ENCODE results near the gene POLE2.
"Not testable (repeated sequence)": the region's sequence is repeated elsewhere in the genome, so short reads cannot be mapped to it uniquely, and the experiment has no call there.

Gene POLE2

GRCh38 chr14:49703965-49704364 is 16.0 kb upstream of the POLE2 start:
- DNase-seq (ENCODE audit: low spot score), result no peak
- TF ChIP-seq, protein P1, sequence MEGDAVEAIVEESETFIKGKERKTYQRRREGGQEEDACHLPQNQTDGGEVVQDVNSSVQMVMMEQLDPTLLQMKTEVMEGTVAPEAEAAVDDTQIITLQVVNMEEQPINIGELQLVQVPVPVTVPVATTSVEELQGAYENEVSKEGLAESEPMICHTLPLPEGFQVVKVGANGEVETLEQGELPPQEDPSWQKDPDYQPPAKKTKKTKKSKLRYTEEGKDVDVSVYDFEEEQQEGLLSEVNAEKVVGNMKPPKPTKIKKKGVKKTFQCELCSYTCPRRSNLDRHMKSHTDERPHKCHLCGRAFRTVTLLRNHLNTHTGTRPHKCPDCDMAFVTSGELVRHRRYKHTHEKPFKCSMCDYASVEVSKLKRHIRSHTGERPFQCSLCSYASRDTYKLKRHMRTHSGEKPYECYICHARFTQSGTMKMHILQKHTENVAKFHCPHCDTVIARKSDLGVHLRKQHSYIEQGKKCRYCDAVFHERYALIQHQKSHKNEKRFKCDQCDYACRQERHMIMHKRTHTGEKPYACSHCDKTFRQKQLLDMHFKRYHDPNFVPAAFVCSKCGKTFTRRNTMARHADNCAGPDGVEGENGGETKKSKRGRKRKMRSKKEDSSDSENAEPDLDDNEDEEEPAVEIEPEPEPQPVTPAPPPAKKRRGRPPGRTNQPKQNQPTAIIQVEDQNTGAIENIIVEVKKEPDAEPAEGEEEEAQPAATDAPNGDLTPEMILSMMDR (IDR thresholded peaks at IDR 0.05; ENCODE audit: borderline replicate concordance, control extremely low read depth, extremely low read depth, insufficient read depth, missing control alignments), result no peak
- in situ Hi-C loops (cut with MboI; ENCODE audit: low sequenced_read_pairs, unreplicated experiment), result no loop called here

DNA sequence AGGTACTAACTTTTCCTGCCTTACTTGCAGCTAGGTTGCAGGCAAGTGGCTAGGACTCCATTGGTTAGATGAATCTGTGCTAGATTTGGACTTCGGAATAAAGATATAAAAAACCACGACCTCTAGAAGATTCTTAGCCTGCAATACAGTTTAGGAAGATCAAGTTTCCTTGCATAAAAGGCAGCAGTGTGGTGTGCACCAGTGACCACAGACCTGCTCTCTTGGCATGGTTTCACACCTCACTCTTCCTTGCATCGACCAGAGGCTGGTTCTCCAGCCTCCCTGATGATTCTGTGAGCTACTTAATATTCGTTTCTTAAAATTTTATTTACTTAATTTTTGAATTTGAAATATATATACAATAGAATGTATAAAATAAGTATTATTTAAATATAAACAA is 14.7 kb upstream of the POLE2 start:
- in situ Hi-C loops (cut with MboI; ENCODE audit: low sequenced_read_pairs, unreplicated experiment), result no loop called here
- DNase-seq (ENCODE audit: low spot score), result no peak
- TF ChIP-seq, protein P1 (IDR thresholded peaks at IDR 0.05; ENCODE audit: borderline replicate concordance, control extremely low read depth, extremely low read depth, insufficient read depth, missing control alignments), result no peak

DNA sequence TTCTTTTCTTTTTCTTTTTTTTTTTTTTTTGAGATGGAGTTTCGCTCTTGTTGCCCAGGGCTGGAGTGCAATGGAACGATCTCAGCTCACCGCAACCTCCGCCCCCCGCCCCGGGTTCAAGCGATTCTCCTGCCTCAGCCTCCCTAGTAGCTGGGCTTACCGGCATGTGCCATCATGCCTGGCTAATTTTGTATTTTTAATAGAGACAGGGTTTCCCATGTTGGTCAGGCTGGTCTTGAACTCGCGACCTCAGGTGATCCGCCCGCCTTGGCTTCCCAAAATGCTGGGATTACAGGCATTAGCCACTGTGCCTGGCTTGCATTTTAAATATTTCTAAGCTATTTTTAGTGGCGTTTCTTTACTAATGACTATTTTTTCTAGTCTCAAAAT is 5.7 kb upstream of the POLE2 start:
- DNase-seq (ENCODE audit: low spot score); in situ Hi-C loops (cut with MboI; ENCODE audit: low sequenced_read_pairs, unreplicated experiment): not testable (repeated sequence)

DNA sequence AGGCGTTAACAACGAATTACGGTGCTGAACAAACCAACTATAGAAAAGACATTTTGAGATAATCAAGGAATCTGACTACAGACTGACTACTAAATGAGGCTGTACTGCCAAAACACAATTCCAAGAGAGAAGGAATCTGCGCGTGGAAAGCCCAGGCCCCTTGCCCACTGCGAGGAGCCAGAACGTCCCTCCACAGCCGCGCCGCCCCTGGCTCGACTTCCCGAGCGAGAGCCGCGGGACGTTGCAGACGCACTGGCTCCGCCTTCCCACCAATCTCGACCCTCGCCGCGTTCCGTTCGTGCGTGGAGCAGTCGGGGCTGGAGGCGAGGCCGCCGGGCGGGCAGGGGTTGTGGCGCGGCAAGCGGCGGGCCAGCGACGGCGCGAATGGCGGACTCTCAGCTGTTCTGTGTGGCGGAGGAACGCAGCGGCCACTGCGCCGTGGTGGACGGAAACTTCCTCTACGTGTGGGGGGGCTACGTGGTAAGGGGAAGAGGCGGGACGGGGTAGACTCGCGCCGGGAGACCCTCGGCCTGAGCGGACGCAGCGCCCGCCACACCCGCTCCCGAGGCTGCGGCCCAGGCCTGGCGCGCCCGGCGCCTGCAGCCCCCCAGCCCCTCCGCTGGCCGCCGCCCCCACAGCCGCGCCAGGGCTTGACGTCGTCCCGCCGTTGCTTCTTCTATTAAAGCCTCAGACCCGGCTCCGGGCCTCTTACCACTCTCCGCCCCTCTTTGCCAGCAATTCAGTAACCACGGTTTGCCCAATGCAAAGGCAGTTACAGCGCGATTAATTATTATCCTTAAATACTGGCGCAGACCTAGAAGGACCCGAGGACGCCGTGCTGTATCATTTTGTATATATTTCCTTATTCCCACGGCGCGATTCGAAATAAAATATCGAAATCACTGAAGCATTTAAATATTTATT is 5.1 kb upstream of the POLE2 start, which contains the start of gene KLHDC1:
KLHDC1 (plus strand) TSS at position 310 of the 924 bp plus-strand sequence; CDS start at position 385, 75 bp downstream.
- in situ Hi-C loops (cut with MboI; ENCODE audit: low sequenced_read_pairs, unreplicated experiment), result no loop called here
- peak; percentile 80 for DNase-seq (ENCODE audit: low spot score)
- TF ChIP-seq, protein P1 (IDR thresholded peaks at IDR 0.05; ENCODE audit: borderline replicate concordance, control extremely low read depth, extremely low read depth, insufficient read depth, missing control alignments), result no peak

GRCh38 chr14:49692193-49692757 is 4.3 kb upstream of the POLE2 start:
- TF ChIP-seq, protein P1 (IDR thresholded peaks at IDR 0.05; ENCODE audit: borderline replicate concordance, control extremely low read depth, extremely low read depth, insufficient read depth, missing control alignments), result no peak
- in situ Hi-C loops (cut with MboI; ENCODE audit: low sequenced_read_pairs, unreplicated experiment), result no loop called here
- no peak for DNase-seq (ENCODE audit: low spot score)

GRCh38 chr14:49691031-49691430 is 3.0 kb upstream of the POLE2 start:
- in situ Hi-C loops (cut with MboI; ENCODE audit: low sequenced_read_pairs, unreplicated experiment), result no loop called here
- no peak for DNase-seq (ENCODE audit: low spot score)
- TF ChIP-seq, protein P1 (IDR thresholded peaks at IDR 0.05; ENCODE audit: borderline replicate concordance, control extremely low read depth, extremely low read depth, insufficient read depth, missing control alignments), result no peak

DNA sequence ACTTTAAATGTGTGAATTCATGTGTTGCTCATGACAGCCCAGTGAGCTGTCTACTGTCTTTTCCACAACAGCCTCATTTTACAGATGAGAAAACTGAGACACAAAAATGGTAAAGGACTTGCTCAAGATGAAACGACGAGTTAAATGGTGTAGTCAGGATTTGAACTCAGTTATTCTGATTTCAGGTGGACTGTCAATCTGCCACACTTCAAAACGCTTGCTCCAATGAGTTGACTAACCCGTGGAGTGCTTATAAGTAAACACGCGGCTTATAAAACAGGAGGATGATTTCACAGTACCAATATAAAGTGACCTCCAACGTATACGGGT is 652 bp upstream of the POLE2 start:
- no peak for DNase-seq (ENCODE audit: low spot score)
- TF ChIP-seq, protein P1 (IDR thresholded peaks at IDR 0.05; ENCODE audit: borderline replicate concordance, control extremely low read depth, extremely low read depth, insufficient read depth, missing control alignments), result no peak
- in situ Hi-C loops (cut with MboI; ENCODE audit: low sequenced_read_pairs, unreplicated experiment), result no loop called here

All from GM13976 (cell line).